Fibroblast of peridontal ligament (primary cell): Measurements from ENCODE around the gene MYOT.
"Not testable (repeated sequence)": the region's sequence is repeated elsewhere in the genome, so short reads cannot be mapped to it uniquely, and the experiment has no call there.

Experiments
- DNase-seq: peaks from one replicate; pipeline ENCODE4 v3.0.0-alpha.2; 2010; ENCODE audit errors: extremely low read depth

The MYOT gene

GRCh38 chr5:137856201-137856600, 11.5 kb upstream of the MYOT start:
- DNase-seq: no peak

- no peak for DNase-seq
Measured at GRCh38 chr5:137856916-137857862, 10.5 kb upstream of the MYOT start.

- peak; percentile 75 for DNase-seq
Measured at GRCh38 chr5:137858223-137858916, 9.3 kb upstream of the MYOT start.

- DNase-seq: no peak
Measured at GRCh38 chr5:137858954-137859353, 8.7 kb upstream of the MYOT start.

GRCh38 chr5:137862251-137862650, 5.4 kb upstream of the MYOT start:
- DNase-seq: no peak

- DNase-seq: not testable (repeated sequence)
Measured at GRCh38 chr5:137863653-137864052, 4.0 kb upstream of the MYOT start.

GRCh38 chr5:137866541-137867388, 895 bp upstream of the MYOT start:
- DNase-seq: no peak

GRCh38 chr5:137870647-137871339, 3.1 kb downstream of the MYOT start:
- no peak for DNase-seq

GRCh38 chr5:137871571-137871970, 3.9 kb downstream of the MYOT start:
- no peak for DNase-seq

GRCh38 chr5:137872466-137872865, 4.8 kb downstream of the MYOT start:
- DNase-seq: no peak

GRCh38 chr5:137876101-137876500, 8.4 kb downstream of the MYOT start:
- no peak for DNase-seq

- no peak for DNase-seq
Measured at GRCh38 chr5:137880313-137880712, 12.7 kb downstream of the MYOT start.

- peak; percentile 8 for DNase-seq
Measured at GRCh38 chr5:137887831-137888230, 20.2 kb downstream of the MYOT start.

- no peak for DNase-seq
Measured at GRCh38 chr5:137888466-137888862, 20.8 kb downstream of the MYOT start.

GRCh38 chr5:137888863-137889759, 21.5 kb downstream of the MYOT start, which contains the start of gene PKD2L2:
TSS of gene PKD2L2 (plus strand) at chr5:137889457. CDS start at chr5:137889492, 35 bp downstream.
- DNase-seq: peak; percentile 83

GRCh38 chr5:137890845-137891244, 23.2 kb downstream of the MYOT start:
- DNase-seq: no peak

GRCh38 chr5:137891849-137892248, 24.2 kb downstream of the MYOT start:
- no peak for DNase-seq

GRCh38 chr5:137894586-137894985, 26.9 kb downstream of the MYOT start:
- no peak for DNase-seq

- no peak for DNase-seq
Measured at GRCh38 chr5:137896560-137896959, 28.9 kb downstream of the MYOT start.

GRCh38 chr5:137899493-137899892, 31.8 kb downstream of the MYOT start:
- no peak for DNase-seq
